Hematopoietic multipotent progenitor cell treated with erythropoietin and hydrocortisone succinate and interleukin-3 and kit ligand, for 15 days (in vitro differentiated cells): ENCODE data around the gene EEPD1.
"Not testable (repeated sequence)": the region's sequence is repeated elsewhere in the genome, so short reads cannot be mapped to it uniquely, and the experiment has no call there.

Experiments
- DNase-seq: peaks from one replicate; pipeline ENCODE4 v3.0.0-alpha.2; 2015; ENCODE audit warnings: low spot score

Gene EEPD1

GRCh38 chr7:36253699-36254098 lies 100.6 kb downstream of the EEPD1 start:
- DNase-seq = no peak

GRCh38 chr7:36258510-36259259 lies 105.6 kb downstream of the EEPD1 start:
- not testable (repeated sequence) for DNase-seq

DNA sequence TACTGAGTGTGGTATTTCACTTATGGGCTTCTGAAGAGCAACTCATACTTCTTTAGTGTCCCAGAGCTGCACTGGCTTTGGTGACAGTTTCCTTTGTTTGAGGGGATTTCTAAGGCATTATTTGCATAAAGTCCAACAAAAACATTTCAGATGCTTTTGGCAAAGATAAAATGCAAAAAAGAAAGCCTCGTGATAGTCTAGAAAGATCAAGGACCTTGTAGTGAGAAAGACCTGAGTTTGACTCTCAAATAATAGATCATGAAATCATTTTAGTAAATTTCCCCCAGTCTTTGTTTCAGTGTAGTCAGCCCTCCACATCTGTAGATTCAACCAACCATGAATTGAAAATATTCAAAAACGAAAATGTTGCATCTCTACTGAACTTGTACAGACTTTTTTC lies 107.4 kb downstream of the EEPD1 start:
- no peak for DNase-seq

DNA sequence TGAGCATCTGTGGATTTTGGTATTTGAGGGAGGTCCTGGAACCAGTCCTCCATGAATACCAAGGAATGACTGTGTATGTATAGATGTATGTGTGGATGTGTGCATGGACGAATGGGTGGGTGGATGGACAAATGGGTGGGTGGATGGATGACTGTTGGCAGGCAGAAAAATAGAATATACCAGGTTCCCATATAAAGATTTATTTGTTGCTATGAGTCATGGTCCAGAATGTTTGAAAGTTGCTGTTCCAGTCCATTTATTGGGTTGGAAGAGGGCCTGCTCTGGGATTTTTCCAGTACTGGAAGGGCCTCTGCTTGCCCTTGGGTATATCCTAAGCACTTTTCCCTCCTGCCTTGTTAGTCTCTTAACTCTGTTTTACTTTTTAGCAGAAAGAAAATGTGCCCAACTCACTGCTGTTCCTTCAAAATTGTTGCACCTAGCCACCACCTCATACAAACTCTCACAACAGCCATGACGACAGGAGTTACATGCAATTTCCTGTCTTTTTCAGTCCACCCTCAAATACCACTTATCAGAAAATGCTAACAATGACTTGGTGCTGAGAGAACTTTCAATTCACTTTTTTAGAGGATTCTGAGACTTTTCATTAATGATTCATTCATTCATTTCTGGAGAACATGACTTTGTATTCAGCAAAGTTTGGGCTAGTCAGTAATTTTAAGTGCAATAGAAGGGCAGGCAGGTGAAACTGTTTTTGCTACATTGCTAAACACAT lies 108.1 kb downstream of the EEPD1 start:
- DNase-seq = no peak

- DNase-seq = no peak
Observed at GRCh38 chr7:36262309-36263094, 109.4 kb downstream of the EEPD1 start.

DNA sequence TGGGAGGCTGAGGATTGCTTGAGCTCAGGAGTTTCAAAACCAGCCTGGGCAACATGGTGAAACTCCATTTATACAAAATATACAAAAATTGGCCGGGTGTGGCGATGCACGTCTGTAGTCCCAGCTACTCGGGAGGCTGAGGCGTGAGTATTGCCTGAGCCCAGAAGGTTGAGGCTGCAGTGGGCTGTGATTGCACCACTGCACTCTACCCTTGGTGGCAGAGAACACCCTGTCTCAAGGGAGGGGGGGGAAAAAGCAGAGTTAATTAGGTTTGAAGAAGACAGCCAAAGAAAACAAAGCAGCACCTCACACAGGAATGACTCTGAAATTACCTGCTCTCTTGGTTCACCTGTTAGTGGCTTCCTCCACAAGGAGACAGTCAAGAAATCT lies 110.0 kb downstream of the EEPD1 start:
- DNase-seq = no peak

DNA sequence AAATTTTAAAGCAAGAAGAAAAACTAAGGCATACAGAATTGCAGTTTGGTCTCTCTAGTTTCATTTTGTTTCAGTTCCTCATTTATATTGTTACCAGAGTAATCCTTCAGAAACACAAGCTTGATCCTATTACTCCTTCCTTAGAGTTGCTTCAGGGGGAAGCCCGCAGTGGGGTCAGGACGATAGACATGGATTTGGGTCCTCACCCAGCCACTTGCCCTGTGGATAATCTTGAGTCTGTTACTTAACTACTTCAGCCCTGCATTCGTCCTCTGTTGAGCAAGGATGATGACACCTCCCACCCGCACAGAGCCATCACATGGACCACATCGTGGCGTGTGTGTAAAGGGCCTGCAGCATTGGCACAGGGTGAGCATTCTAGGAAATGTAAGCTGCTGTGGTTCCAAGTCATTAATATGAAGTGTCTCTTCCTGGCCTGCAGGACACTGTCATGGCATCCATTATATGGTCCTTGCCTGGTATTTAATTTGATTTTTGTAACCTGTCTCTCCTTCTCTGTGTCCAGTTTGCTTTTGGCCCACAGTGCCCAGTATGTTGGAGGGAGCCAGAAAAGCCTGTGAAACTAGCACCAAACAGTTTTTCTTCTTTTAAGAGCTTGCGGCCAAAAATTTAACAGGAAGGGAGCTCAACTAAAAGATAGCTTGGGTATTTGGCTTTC lies 111.2 kb downstream of the EEPD1 start:
- no peak for DNase-seq

DNA sequence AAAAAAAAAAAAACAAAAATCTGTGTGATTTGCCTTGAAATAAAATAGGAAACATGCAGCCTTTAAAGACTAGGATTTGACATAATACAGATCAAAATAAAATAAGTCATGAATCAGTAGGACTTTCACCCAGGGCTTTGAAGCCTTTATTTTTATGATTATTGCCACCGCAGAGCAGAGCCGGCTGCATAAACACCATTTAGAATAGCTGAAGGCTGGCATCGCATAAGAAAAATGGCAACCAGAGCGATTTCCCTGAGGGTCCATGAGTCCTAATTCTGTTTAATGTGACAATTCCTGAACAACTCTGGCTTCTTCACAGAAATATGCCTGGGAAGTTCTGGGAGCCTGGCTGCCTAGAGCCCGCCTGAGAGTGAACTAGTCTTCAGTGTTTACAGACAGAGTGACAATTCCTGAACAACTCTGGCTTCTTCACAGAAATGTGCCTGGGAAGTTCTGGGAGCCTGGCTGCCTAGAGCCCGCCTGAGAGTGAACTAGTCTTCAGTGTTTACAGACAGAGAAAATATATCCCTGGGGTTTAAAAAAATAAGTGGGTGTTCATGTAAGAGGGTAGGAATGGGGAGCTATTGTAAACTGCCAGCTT lies 112.0 kb downstream of the EEPD1 start:
- no peak for DNase-seq

GRCh38 chr7:36265680-36266079 lies 112.6 kb downstream of the EEPD1 start:
- DNase-seq = no peak

- no peak for DNase-seq
Observed at GRCh38 chr7:36266190-36266589, 113.1 kb downstream of the EEPD1 start.

GRCh38 chr7:36266683-36267082 lies 113.6 kb downstream of the EEPD1 start:
- DNase-seq = no peak

- no peak for DNase-seq
Observed at GRCh38 chr7:36272211-36272566, 119.1 kb downstream of the EEPD1 start.

DNA sequence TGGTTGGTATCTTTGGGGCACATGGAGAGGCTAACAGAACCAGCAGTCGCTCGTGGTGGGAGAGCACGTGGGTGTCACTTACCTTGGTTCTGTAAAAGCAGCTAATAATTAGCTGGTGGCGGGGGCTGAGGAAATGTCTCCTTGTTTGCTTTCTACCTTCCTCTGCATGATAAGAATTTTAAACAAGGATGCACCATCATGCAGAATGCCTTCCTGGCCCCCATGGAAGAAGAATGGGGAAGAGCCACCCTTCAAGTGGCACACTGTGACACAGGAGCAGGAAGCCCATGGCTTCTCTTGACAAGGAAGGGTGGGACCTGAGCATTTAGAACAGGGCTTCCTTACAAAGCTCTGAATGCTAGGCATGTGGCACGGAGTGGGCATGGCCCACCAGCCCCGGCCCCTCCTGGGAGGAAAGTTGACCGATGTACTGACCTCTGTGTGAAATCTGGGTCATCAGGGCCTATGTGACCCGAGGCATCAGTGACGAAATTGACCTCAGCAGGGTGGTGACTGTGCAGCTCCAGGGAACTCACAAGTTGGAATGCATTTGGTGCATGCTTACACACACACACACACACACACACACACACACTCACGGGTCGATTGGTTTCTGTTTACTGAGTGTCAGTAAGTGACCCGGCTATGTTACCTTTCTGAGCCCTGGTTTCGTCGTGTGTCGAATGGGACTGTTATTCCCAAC lies 119.7 kb downstream of the EEPD1 start:
- DNase-seq = no peak

DNA sequence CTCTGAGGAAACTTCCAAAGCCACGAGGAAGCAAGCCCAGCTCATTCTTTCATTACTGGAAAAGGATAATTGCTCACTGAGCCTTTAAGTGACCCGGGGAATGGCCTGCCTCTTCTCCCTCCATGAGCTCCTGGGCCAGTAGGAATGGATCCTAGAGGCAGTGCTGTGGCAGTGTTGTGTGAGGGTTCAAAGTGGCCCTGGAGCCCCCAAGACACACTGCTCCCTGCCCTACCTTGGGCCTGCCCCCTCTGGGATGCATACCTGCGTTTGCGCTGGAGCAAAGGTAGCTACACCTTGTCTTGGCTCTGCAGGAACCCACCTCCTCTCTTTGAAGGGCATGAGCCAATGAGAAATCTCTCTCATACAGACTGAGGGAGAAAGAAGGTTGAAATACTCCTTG lies 120.8 kb downstream of the EEPD1 start:
- no peak for DNase-seq

DNA sequence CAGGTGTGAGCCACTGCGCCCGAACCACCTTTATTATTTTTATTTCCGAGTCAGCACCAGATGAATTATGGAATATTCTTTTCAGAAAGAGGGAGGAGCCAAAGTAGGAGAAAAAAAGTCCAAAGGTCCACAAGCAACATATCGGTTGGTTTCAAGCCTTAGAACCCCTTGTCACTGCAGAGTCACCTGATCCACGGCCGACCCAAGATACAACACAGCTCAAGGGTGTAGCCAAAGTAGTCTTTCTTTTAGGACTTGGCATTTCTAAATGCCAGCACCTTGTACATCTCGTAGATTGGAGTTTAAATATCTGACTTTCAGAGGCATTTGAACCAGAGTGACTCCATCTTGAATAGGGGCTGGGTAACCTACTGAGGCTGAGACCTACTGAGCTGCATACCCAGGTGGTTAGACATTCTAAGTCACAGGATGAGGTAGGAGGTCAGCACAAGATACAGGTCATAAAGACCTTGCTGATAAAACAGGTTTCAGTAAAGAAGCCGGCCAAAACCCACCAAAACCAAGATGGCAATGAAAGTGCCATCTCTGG lies 122.8 kb downstream of the EEPD1 start:
- DNase-seq = no peak

DNA sequence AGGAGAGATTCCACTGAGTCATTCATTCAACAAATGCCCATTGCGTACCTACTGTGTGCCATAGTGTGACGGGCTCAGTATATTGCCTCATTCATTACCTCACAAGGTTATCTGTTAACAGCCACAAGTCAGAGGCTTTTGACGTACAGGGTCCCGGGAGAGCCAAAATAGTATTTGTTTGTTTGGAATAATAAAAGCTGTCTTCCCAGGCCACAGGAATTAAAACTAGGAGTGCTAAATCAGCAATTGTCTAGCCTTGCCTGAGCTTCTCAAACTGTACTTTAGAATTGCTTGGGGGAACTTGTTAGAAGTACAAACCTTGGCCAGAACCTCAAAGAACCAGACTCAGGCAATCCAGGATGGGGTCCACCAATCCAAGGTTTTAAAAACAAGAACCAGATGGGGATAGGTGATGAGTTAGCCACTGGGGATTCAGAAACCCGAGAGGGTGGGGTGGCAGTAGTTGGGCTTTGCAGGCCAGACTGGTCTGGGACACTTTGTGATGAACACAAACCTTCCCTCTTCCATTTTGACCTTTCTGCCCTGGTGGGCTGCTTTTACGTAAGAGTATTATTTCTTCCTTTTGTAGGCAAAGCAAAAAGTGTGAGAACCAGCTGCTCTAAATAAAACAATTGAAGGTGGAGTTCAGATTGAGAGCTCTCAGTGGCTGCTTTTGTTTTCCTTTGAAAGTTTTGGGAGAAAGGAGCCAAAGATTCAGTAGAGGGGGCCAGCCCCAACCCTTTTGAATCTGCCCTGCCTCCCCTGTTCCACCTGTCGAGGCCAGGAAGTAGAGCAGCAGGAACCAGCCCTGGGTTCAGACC lies 123.6 kb downstream of the EEPD1 start:
- DNase-seq = no peak

- DNase-seq = no peak
Observed at GRCh38 chr7:36277249-36277542, 124.1 kb downstream of the EEPD1 start.

- DNase-seq = no peak
Observed at GRCh38 chr7:36278069-36278619, 125.1 kb downstream of the EEPD1 start.

DNA sequence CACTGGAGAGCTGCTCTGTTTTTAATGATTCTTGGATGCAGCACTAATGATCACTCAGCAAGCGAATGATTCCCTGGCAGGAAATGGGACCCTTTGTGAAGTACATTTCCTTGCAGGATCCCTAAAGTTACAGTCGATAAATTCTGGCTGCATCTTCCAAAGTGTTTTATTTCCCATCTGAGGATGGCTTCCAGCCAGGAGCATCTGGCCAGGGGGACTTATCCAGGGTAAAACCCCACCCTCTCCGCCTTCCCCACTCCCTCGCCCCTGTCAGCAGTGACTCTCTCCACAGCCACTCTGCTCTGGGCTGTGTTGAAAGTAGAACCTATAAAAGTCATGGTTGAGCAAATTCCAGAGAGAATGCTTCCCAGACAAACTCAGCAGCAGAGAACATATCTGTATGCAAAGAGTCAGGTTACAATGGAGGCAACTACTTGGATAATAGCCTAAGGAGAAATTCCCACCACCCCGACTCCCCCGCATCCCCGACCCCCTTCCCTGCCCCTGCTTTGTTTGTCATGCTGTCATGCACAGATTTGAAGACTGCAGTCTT lies 125.6 kb downstream of the EEPD1 start:
- no peak for DNase-seq
